HG03439 (cell line): ENCODE measurements around the gene PI16.
"Not testable (repeated sequence)": the region's sequence is repeated elsewhere in the genome, so short reads cannot be mapped to it uniquely, and the experiment has no call there.

Experiments
- ATAC-seq: cut with Tn5 transposase; IDR thresholded peaks from one replicate; pipeline ENCODE4 v1.9.1; 2021; ENCODE audit warnings: mild to moderate bottlenecking, moderate library complexity; ENCODE audit not compliant: unreplicated experiment

The PI16 gene

DNA sequence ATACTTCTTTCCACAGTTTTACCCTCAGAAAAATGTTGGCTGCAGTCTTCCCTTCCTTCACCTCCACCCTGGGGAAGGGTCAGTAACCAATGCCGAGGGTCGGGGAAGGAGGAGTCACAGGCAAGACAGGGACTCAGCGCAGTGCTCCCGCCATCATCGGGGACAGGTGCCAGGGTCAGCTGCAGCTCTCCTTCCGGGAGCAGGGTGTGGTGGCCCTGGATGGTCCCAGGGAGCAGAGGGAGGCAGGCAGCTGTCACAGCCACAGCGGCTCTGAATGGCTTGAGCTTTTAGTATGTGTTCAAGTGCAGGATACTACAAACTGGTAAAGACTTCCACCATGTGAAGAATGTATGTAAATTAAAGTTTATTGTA lies 26.0 kb upstream of the PI16 start:
- ATAC-seq: no peak

DNA sequence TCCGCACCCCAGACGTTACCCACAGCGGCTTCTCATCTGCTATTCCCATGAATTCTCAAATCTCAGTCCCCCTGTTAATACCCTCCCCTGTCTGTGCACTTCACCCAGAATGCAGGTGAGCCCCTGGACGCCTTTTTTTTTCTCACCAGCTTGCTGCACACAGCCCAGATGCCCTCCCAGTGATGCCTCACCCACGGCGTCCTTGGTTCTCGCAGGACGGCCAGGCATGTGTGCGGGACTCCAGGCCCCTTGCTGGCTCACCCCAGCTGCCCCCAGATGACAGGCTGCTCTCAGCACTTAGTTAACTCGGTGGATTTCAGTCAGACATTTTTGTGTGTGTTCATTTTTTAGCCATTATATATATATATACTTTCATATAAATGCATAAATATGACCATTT lies 25.4 kb upstream of the PI16 start:
- ATAC-seq: no peak

DNA sequence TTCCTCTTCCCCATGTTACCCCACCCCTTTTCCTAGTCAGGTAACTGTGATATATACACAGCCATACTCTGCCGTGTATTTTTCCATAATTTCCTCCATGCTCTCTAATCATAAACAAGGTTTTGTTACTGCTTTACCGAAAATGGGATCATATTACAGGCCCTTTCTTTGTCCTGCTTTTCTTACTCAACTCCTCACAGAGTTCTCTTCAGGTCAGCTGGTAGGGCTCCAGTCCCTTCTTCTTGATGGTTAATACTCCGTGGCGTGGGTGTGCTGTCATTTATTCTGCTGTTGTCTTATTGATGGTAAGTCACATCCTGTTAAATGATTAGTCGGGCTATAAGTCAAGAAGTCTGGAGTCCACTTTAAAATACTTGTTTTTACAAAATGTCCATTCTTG lies 24.9 kb upstream of the PI16 start:
- ATAC-seq: no peak

DNA sequence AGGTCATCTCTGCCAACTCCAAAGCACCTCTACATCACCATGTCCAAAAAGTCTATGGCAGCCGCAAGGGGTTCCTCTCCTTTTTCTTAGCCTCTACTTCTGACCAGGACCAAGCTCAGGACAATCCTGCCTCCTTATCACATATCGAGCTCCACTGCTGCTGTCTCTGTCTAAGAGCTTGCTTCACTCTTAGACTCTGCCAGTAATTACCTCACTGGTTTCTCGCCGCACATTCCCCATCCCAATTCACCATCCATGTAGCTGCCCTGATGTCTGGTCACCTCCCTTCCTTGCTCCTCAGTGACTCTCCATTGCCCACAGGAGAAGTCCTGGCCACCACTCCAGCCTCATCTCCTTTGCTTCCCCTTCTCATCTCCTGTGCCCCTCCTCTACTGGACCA lies 24.1 kb upstream of the PI16 start:
- no peak for ATAC-seq

DNA sequence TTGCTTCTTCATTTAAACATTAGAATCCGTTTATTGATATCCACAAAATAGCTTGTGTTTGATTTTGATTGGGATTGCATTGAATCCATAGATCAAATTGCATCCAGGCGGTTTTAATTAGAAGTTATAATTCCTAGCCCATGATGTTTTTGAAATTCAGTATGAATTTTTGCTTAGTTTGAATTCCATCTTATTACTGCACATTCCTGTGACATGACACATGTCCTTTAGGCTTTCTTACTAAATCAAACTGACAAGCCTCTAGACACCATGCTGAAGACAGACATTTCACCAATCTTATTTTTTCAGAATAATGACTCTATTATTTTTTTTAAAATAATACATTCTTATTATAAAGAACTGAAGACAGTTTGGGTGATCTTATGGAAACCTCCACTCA lies 21.4 kb upstream of the PI16 start:
- ATAC-seq: no peak

GRCh38 chr6:36933519-36933918 lies 21.0 kb upstream of the PI16 start:
- no peak for ATAC-seq

DNA sequence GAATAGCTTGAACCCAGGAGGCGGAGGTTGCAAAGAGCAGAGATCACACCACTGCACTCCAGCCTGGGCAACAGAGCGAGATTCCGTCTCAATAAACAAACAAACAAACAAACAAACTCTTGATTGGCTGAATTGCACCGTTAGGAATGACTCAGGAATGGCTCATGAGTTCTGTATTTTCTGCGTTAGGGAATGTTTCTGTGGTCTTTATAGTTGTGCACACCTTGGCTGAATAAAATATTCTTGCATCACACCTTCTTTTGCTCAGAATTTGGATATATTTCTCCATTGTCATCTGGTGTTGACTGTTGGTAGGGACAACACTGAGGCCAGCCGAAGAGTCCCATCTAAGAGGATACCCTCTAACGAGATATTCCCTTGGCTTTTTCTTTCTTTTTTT lies 19.6 kb upstream of the PI16 start:
- ATAC-seq: no peak

- ATAC-seq: no peak
Measured at GRCh38 chr6:36936824-36937223, 17.7 kb upstream of the PI16 start.

DNA sequence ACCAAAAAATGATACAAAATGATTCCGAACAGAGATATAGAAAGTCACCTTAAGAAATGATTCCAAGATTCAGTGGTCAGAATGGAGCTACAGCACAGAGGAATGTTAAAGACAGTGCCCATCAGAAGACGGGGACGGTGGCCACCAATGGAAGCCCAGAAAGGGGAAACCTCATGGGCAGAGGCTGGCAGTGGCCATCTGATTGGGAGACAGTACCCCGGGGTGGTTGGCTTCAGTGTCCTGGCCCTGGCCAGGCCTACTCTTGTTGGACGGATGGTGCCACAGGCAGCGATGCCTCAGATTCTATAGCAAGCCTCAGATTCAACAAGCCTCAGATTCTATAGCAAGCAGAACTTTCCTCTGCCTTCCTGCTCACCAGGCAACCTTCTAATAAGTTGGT lies 16.6 kb upstream of the PI16 start:
- ATAC-seq: no peak

DNA sequence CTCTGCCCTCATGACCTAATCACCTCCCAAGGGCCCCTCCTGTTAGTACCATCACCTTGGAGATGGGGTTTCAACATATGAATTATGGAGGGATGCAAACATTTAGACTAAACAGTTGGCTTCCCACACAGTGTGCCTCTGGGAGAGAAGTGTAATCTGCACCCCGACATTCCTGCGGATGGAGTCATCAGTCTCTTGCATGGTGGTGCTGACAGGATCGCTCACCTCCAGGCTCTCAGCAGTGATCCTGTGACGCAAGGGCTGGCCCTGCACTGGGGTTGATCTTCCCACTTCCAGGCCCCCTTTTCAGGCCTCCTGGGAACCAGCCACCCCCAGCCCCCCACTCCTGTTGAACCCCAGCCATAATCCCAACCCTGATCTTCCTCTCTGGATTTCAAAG lies 16.0 kb upstream of the PI16 start:
- no peak for ATAC-seq

- ATAC-seq: not testable (repeated sequence)
Measured at GRCh38 chr6:36939005-36939404, 15.5 kb upstream of the PI16 start.

GRCh38 chr6:36940027-36940426 lies 14.5 kb upstream of the PI16 start:
- no peak for ATAC-seq

- not testable (repeated sequence) for ATAC-seq
Measured at GRCh38 chr6:36941561-36941960, 13.0 kb upstream of the PI16 start.

- ATAC-seq: not testable (repeated sequence)
Measured at GRCh38 chr6:36942329-36942728, 12.2 kb upstream of the PI16 start.

DNA sequence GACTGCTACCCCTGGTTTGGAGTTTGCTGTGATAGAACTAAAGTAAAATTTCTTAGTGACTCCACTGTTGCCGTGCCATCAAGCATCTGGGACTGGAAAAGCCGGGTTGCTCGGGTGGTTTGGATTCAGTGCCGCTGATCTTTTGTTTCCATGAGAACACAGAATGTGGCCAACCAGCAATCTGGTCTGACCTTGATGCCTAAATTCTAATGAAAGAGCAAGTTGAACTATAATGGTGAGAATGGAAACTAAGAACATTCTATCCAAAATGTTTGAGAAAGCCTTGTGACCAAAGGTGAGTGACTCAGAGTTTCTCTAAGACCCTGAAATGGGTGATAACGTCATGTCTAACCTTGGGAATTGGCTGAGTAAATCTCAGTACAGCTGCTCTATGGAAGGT lies 9.9 kb upstream of the PI16 start:
- no peak for ATAC-seq

GRCh38 chr6:36945301-36945700 lies 9.2 kb upstream of the PI16 start:
- ATAC-seq: no peak

DNA sequence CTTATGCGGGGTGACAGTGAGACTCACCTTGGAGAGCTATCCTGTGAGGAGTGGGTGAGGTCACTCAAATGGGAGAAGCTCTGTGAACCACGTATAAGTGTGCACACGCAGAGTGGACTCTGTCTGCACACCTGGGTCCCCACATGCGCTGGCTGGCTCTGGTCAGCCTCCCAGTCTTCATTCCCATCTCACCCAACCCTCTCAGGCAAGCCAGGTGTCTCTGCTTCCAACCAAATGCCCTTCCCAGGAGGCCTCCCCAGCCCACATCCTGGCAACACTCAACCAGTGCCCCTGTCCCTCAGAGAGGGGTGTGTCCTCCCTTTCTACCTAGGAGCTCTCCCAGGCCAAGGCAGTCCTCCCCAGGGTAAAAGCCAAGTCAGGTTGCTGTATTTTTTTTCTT lies 8.0 kb upstream of the PI16 start:
- no peak for ATAC-seq

DNA sequence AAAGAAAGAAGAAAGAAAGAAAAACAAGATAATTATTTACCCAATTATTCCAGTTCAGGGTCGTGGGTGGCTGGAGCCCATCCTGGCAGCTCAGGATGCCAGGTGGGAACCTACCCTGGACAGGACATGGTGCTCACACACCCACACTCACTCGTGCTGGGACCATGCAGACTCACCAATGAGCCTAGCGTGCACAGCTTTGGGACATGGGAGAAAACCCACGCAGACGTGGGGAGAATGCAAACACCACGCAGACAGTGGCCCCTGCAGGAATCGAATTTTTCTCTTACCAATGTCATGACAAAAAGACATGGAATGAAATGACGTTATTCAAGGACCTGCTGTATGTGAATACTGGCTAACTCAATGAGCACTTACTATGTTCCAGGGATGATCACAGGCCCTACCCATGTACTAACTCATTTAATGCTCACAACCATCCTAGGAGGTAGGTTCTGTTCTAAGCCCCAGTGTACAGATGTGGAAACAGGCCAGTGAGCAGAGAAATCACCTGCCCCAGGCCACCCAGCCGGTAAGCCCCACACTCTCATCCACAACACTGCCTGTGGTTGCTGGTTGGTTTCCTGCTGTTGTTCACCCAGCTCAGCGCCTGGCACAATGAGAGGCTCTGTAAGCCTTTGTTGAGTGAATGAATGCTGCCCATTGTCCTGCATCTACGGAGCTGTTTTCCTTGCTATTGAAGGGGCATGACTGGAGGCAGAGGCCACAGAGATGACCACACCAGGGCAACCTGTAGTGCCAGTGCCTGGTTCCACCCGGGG lies 6.8 kb upstream of the PI16 start:
- no peak for ATAC-seq

DNA sequence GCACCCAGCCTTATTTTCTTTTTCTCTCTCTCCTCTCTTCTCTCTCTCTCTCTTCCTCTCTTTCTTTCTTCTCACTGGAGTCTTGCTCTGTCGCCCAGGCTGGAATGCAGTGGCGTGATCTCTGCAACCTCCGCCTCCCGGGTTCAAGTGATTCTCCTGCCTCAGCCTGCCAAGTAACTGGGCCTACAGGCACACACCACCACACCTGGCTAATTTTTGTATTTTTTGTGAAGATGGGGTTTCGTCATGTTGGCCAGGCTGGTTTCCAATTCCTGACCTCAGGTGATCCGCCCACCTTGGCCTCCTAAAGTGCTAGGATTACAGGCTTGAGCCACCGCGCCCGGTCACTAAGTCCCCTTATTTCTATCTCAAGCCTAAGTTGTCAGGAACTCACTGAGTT lies 5.5 kb upstream of the PI16 start:
- ATAC-seq: not testable (repeated sequence)

- no peak for ATAC-seq
Measured at GRCh38 chr6:36949636-36950035, 4.9 kb upstream of the PI16 start.

GRCh38 chr6:36953931-36954261 lies 642 bp upstream of the PI16 start:
- ATAC-seq: no peak

GRCh38 chr6:36955136-36955535 lies 598 bp downstream of the PI16 start:
- no peak for ATAC-seq

- ATAC-seq: no peak
Measured at GRCh38 chr6:36955671-36956445, 1.3 kb downstream of the PI16 start.
